Endothelial cell of umbilical vein (primary cell): ENCODE data around the gene PAQR3. TPM values are rescaled to one million over a fixed set of nuclear protein-coding genes. Genes with fewer than 3 reads are reported as not detected.

ENCODE experiments used
- BruUV-seq: library from RNA; stranded (reverse); fragments of 400-500 nt; replicated peaks from 2 replicates; lab custom pipeline; 2021; lab: Mats Ljungman, UMichigan
- CTCF ChIA-PET: fragments of 300-600, 350-600 bp; sonication (Branson Sonifier 250); formaldehyde crosslinking; loops from one replicate; lab custom pipeline; 2021; ENCODE audit warnings: antibody characterized with exemption, inconsistent platforms; lab: Charles Lee
- POLR2A ChIA-PET: fragments of 300-600, 350-600 bp; sonication (Branson Sonifier 250); formaldehyde crosslinking; loops from one replicate; lab custom pipeline; 2021; ENCODE audit warnings: antibody characterized with exemption, inconsistent platforms; lab: Charles Lee
- DNase-seq: peaks from one replicate; pipeline ENCODE4 v3.0.0-alpha.2; 2011; ENCODE audit warnings: low read depth, low spot score
- FAIRE-seq: peaks from 2 replicates; lab custom pipeline; 2011; peaks lifted over from hg19 to GRCh38; lab: Jason Lieb, UNC
- H2AFZ ChIP-seq: 2 replicates; pipeline ENCODE4 v1.6.0; 2012; ENCODE audit warnings: low read depth, low read length, control low read depth, inconsistent platforms
- H3K27ac ChIP-seq: 2 replicates; pipeline ENCODE4 v1.5.1; 2011; ENCODE audit warnings: low read depth, mild to moderate bottlenecking, control low read depth, low read length, moderate library complexity; ENCODE audit not compliant: insufficient read depth
- H3K27me3 ChIP-seq, 2 experiments: 2 replicates each; pipeline versions ENCODE4 v1.6.0 to v1.6.1; 2011; ENCODE audit warnings: low read length in 2 of 2, mixed read lengths in 1 of 2; ENCODE audit not compliant: control insufficient read depth in 2 of 2, insufficient read depth in 2 of 2
- H3K36me3 ChIP-seq, 2 experiments: 2 replicates in 1 of 2; 3 replicates in 1 of 2; pipeline ENCODE4 v1.5.1; 2011; ENCODE audit warnings: low read length in 2 of 2, mild to moderate bottlenecking in 1 of 2, moderate library complexity in 1 of 2; ENCODE audit not compliant: control insufficient read depth in 2 of 2, insufficient read depth in 2 of 2; ENCODE audit errors: extremely low read depth in 1 of 2
- H3K4me1 ChIP-seq: 3 replicates; pipeline ENCODE4 v1.5.1; 2011; ENCODE audit warnings: mild to moderate bottlenecking, low read length; ENCODE audit not compliant: control insufficient read depth, insufficient read depth; ENCODE audit errors: extremely low read depth
- H3K4me2 ChIP-seq: 2 replicates; pipeline ENCODE4 v1.6.1; 2011; ENCODE audit warnings: low read length, control low read depth, mixed read lengths; ENCODE audit not compliant: insufficient read depth
- H3K4me3 ChIP-seq, 3 experiments: fragments of 200-600 bp in 1 of 3; sonication (generic), shearing (Covaris generic) in 1 of 3; replicated peaks in 1 of 3; 2 replicates each; pipeline ENCODE4 v1.5.1; 2011 to 2016; ENCODE audit warnings: control low read depth in 3 of 3, low read length in 3 of 3, mild to moderate bottlenecking in 2 of 3, inconsistent platforms in 1 of 3, low read depth in 1 of 3, moderate library complexity in 1 of 3; ENCODE audit not compliant: insufficient read depth in 1 of 3
- H3K79me2 ChIP-seq: 2 replicates; pipeline ENCODE4 v1.6.0; 2012; ENCODE audit warnings: low read length, inconsistent platforms; ENCODE audit not compliant: control insufficient read depth, insufficient read depth
- H3K9ac ChIP-seq: replicated peaks from 2 replicates; pipeline ENCODE3; 2011; ENCODE audit warnings: low read length, control low read depth; ENCODE audit not compliant: insufficient read depth; ENCODE audit errors: extremely low read depth
- H3K9me1 ChIP-seq: replicated peaks from 3 replicates; pipeline ENCODE4 v1.6.0; 2011; ENCODE audit warnings: mild to moderate bottlenecking, low read length; ENCODE audit not compliant: control insufficient read depth, insufficient read depth; ENCODE audit errors: extremely low read depth
- H3K9me3 ChIP-seq: replicated peaks from 2 replicates; pipeline ENCODE4 v1.5.1; 2012; ENCODE audit warnings: low read length, inconsistent platforms; ENCODE audit not compliant: control insufficient read depth, insufficient read depth
- H4K20me1 ChIP-seq: replicated peaks from 2 replicates; pipeline ENCODE3; 2011; ENCODE audit warnings: mild to moderate bottlenecking, low read length; ENCODE audit not compliant: control insufficient read depth, insufficient read depth; ENCODE audit errors: extremely low read depth
- EZH2 ChIP-seq: IDR thresholded peaks from 2 replicates; pipeline ENCODE4 v1.6.1; 2012; ENCODE audit warnings: borderline replicate concordance, low read depth, mild to moderate bottlenecking, moderate library complexity, low read length, inconsistent platforms; ENCODE audit not compliant: severe bottlenecking
- FOS ChIP-seq: IDR thresholded peaks from 2 replicates; pipeline ENCODE4 v1.6.1; 2011; ENCODE audit warnings: mild to moderate bottlenecking, low read length, moderate library complexity, borderline replicate concordance; ENCODE audit not compliant: insufficient read depth
- GATA2 ChIP-seq: IDR thresholded peaks from 2 replicates; pipeline ENCODE4 v1.7.0; 2011; ENCODE audit warnings: low read depth, mild to moderate bottlenecking, moderate library complexity, mixed read lengths, low read length; ENCODE audit not compliant: insufficient read length, insufficient read depth
- JUN ChIP-seq: IDR thresholded peaks from 2 replicates; pipeline ENCODE4 v1.6.1; 2011; ENCODE audit warnings: borderline replicate concordance, low read depth; ENCODE audit not compliant: insufficient read length, insufficient read depth
- MYC ChIP-seq: IDR thresholded peaks from one replicate; pipeline ENCODE4 v1.6.1; 2011; ENCODE audit warnings: mild to moderate bottlenecking, low read depth, low read length
- POLR2A ChIP-seq: IDR thresholded peaks from 2 replicates; pipeline ENCODE4 v1.6.1; 2012; ENCODE audit warnings: low read depth, mild to moderate bottlenecking, control low read depth, low read length
- POLR2AphosphoS5 ChIP-seq: IDR thresholded peaks from 2 replicates; pipeline ENCODE4 v1.6.1; 2012; ENCODE audit warnings: low read depth, mild to moderate bottlenecking, control low read depth, low read length, moderate library complexity; ENCODE audit not compliant: insufficient read depth
- dilution Hi-C: fragments of 300-500 bp; cut with MboI; formaldehyde crosslinking; loops from one replicate; pipeline ENCODE4 v1.15.0; 2019; ENCODE audit warnings: low sequenced_read_pairs; ENCODE audit not compliant: extremely low pct_ligation_motif_present
- intact Hi-C: fragments of 100-400 bp; cut with micrococcal nuclease; formaldehyde crosslinking; loops from one replicate; pipeline ENCODE4 v1.10.0; 2022
- polyA plus RNA-seq, 4 experiments: library from polyadenylated mRNA; depleted of rRNA in 3 of 4; stranded (reverse) in 3 of 4; unstranded in 1 of 4; fragments of >200 nt; gene quantifications; 2 replicates each; pipeline versions ENCODE4 v1.2.1 to v1.2.3, GENCODE V29; 2011 to 2012; ENCODE audit warnings: missing spikeins in 1 of 4
- total RNA-seq: library from RNA; stranded (reverse); gene quantifications from 2 replicates; pipeline ENCODE4 v1.2.3, GENCODE V29; 2021
- TF ChIP-seq, protein P1 (sequence below), 2 donors: IDR thresholded peaks; 1 replicate in 1 of 2; 2 replicates in 1 of 2; pipeline ENCODE4 v1.5.1; 2011; ENCODE audit warnings: low read length in 2 of 2, mild to moderate bottlenecking in 2 of 2, moderate library complexity in 2 of 2, control low read depth in 1 of 2, inconsistent platforms in 1 of 2, low read depth in 1 of 2; ENCODE audit not compliant: insufficient read depth in 1 of 2; ENCODE audit errors: extremely low read depth in 1 of 2
- TF ChIP-seq, protein P2 (sequence below): IDR thresholded peaks from 2 replicates; pipeline ENCODE4 v1.6.1; 2011; ENCODE audit not compliant: insufficient read depth, insufficient read length

PAQR3 gene
- total and polyA plus RNA-seq, 2 donors (not counting 3 experiments of a cell fraction or from before 2014, with no cell fraction given): 15.0 to 19.0 TPM

DNA sequence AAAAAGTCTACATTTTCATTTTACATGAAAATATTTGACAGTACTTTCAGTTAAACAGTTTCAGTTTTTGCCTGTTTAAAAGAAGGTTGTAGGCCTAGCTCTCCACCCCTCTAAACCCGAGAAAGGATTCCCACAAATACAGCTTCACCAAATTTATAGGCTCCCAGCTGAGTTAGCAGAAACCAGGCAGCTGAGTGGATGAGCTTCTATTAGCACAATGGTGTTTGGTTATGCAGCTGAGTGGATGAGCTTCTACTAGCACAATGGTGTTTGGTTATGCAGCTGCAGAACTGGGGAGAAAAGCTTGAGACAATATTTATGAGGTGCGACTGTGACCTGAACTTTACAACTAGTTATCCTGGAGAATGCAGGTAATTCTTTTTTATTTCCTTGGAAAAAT, 36.6 kb upstream of the PAQR3 start:
- no peaks in the 10 kb centered on the region for H3K9me3 ChIP-seq
- no TSS peak for BruUV-seq
- H3K27me3 ChIP-seq: peaks cover 4% of the 10 kb centered on the region in 2 experiments
- no peak for DNase-seq
- no peaks in the 10 kb centered on the region for H3K79me2 ChIP-seq
- TF ChIP-seq JUN: no peak
- TF ChIP-seq EZH2: no peak
- no peak for TF ChIP-seq POLR2A
- TF ChIP-seq, protein P1, sequence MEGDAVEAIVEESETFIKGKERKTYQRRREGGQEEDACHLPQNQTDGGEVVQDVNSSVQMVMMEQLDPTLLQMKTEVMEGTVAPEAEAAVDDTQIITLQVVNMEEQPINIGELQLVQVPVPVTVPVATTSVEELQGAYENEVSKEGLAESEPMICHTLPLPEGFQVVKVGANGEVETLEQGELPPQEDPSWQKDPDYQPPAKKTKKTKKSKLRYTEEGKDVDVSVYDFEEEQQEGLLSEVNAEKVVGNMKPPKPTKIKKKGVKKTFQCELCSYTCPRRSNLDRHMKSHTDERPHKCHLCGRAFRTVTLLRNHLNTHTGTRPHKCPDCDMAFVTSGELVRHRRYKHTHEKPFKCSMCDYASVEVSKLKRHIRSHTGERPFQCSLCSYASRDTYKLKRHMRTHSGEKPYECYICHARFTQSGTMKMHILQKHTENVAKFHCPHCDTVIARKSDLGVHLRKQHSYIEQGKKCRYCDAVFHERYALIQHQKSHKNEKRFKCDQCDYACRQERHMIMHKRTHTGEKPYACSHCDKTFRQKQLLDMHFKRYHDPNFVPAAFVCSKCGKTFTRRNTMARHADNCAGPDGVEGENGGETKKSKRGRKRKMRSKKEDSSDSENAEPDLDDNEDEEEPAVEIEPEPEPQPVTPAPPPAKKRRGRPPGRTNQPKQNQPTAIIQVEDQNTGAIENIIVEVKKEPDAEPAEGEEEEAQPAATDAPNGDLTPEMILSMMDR (IDR thresholded peaks at IDR 0.05; ENCODE audit: extremely low read depth in 1 of 2, insufficient read depth in 1 of 2, low read depth in 1 of 2, low read length in 2 of 2): no peak
- TF ChIP-seq GATA2: no peak
- TF ChIP-seq POLR2AphosphoS5: no peak
- TF ChIP-seq FOS: no peak
- no peak for TF ChIP-seq MYC
- TF ChIP-seq, protein P2, sequence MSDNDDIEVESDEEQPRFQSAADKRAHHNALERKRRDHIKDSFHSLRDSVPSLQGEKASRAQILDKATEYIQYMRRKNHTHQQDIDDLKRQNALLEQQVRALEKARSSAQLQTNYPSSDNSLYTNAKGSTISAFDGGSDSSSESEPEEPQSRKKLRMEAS: no peak
- intact Hi-C loops: no loop called here
- H3K4me2 ChIP-seq: no peak overlapping the region
- no peaks in the 10 kb centered on the region for H3K9me1 ChIP-seq
- CTCF ChIA-PET: no interaction called here
- H3K4me1 ChIP-seq: no peaks in the 10 kb centered on the region
- no peak overlapping the region for H3K27ac ChIP-seq
- H2AFZ ChIP-seq: no peak overlapping the region
- dilution Hi-C loops: no loop called here
- H4K20me1 ChIP-seq: no peaks in the 10 kb centered on the region
- no peak overlapping the region for H3K9ac ChIP-seq
- no peak overlapping the region for H3K4me3 ChIP-seq
- no peak for FAIRE-seq
- POLR2A ChIA-PET: no interaction called here
- no peaks in the 10 kb centered on the region for H3K36me3 ChIP-seq
